LNCAP (cell line): Measurements from ENCODE around the gene DLST.

Experiments used
- CTCF ChIP-seq: fragments of 450-650 bp; IDR thresholded peaks from 2 replicates; pipeline ENCODE4 v1.5.1; 2017; ENCODE audit warnings: mild to moderate bottlenecking

The DLST gene

GRCh38 chr14:74863274-74863673 is 18.4 kb upstream of the DLST start:
- no peak for TF ChIP-seq CTCF

GRCh38 chr14:74864198-74864597 is 17.5 kb upstream of the DLST start:
- no peak for TF ChIP-seq CTCF

- no peak for TF ChIP-seq CTCF
These were observed 16.6 kb upstream of the DLST start for GRCh38 chr14:74865156-74865555.

GRCh38 chr14:74866708-74867389 is 14.9 kb upstream of the DLST start:
- TF ChIP-seq CTCF = no peak

GRCh38 chr14:74867673-74868072 is 14.0 kb upstream of the DLST start:
- no peak for TF ChIP-seq CTCF

- no peak for TF ChIP-seq CTCF
These were observed 13.0 kb upstream of the DLST start for GRCh38 chr14:74868739-74869138.

- no peak for TF ChIP-seq CTCF
These were observed 9.9 kb upstream of the DLST start for GRCh38 chr14:74871819-74872218.

- no peak for TF ChIP-seq CTCF
These were observed 6.5 kb upstream of the DLST start for GRCh38 chr14:74875204-74875603.
